ENCODE results near the gene SETD6.

SETD6 gene

GRCh38 chr16:58503166-58503862 is 12.0 kb upstream of the SETD6 start:
- no peaks in the 10 kb centered on the region for H3K9me3 ChIP-seq (replicated peaks; ENCODE audit: insufficient read depth, low read length)
- no peaks in the 10 kb centered on the region for H3K9me2 ChIP-seq (replicated peaks; ENCODE audit: insufficient read depth, low read length)
- no peak overlapping the region for H2AFZ ChIP-seq (ENCODE audit: low read length)
- no peaks in the 10 kb centered on the region for H3F3A ChIP-seq (ENCODE audit: insufficient read depth, low read length)
- no peaks in the 10 kb centered on the region for H3K27me3 ChIP-seq (replicated peaks; ENCODE audit: insufficient read depth, low read length)
- H3K4me1 ChIP-seq (ENCODE audit: low read length), result peaks cover 4% of the 10 kb centered on the region; the same call in 1 of the 2 replicates
- H3K36me3 ChIP-seq (replicated peaks; ENCODE audit: insufficient read depth, low read length), result no peaks in the 10 kb centered on the region
- no peak for TF ChIP-seq EZH2 (optimal IDR thresholded peaks at IDR 0.05; ENCODE audit: low read depth, low read length)
- TF ChIP-seq EZH2phosphoT487 (IDR thresholded peaks at IDR 0.05; ENCODE audit: low read length), result no peak
- TF ChIP-seq CTCF (IDR thresholded peaks at IDR 0.05; ENCODE audit: low read length), result no peak
- no peaks in the 10 kb centered on the region for H3K79me2 ChIP-seq (ENCODE audit: low read length)
- no peak overlapping the region for H3K27ac ChIP-seq (ENCODE audit: low read length)
- no peak overlapping the region for H3K9ac ChIP-seq (ENCODE audit: low read length)
- H3K4me2 ChIP-seq (ENCODE audit: low read depth, low read length), result no peak overlapping the region
- H3K4me3 ChIP-seq (ENCODE audit: low read length), result no peak overlapping the region
- no peaks in the 10 kb centered on the region for H4K20me1 ChIP-seq (ENCODE audit: insufficient read depth, low read length)
- no peak for DNase-seq

DNA sequence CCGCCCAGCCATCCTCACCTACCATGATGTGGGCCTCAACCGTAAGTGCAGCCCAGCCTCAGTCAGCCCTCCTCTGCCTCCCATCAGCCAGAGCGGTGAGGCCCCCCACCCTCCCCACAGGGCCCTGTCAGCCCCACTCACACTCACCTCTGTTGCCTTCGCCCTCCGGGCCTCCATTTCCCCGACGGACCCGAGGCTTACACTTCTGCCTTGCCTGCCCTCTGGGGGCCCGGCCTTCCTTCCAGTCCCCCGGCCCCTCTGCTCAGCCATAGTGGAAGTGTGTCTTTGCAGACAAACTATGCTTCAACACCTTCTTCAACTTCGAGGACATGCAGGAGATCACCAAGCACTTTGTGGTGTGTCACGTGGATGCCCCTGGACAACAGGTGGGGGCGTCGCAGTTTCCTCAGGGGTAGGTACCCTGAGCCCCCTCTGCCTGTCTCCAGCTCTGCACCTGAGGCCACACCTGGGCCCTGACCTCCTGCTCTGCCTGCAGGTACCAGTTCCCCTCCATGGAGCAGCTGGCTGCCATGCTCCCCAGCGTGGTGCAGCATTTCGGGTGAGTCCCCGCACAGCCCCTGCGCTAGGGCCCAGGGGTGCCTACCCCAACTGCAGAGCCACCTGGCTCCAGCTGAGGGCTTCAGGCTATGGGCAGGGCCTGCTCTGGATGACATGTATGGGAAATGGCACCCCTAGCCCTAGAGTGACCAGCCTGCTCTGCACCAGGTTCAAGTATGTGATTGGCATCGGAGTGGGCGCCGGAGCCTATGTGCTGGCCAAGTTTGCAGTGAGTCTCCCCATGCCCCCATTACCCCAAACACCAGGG is 11.2 kb upstream of the SETD6 start:
- H3K4me2 ChIP-seq (ENCODE audit: low read depth, low read length), result no peak overlapping the region
- H3K4me3 ChIP-seq (ENCODE audit: low read length), result no peak overlapping the region
- peaks cover 4% of the 10 kb centered on the region; the same call in 1 of the 2 replicates for H3K4me1 ChIP-seq (ENCODE audit: low read length)
- no peaks in the 10 kb centered on the region for H3K36me3 ChIP-seq (replicated peaks; ENCODE audit: insufficient read depth, low read length)
- no peaks in the 10 kb centered on the region for H3K9me2 ChIP-seq (replicated peaks; ENCODE audit: insufficient read depth, low read length)
- no peak overlapping the region for H3K27ac ChIP-seq (ENCODE audit: low read length)
- no peaks in the 10 kb centered on the region for H3K79me2 ChIP-seq (ENCODE audit: low read length)
- TF ChIP-seq EZH2phosphoT487 (IDR thresholded peaks at IDR 0.05; ENCODE audit: low read length), result no peak
- TF ChIP-seq EZH2 (optimal IDR thresholded peaks at IDR 0.05; ENCODE audit: low read depth, low read length), result no peak
- no peak for TF ChIP-seq CTCF (IDR thresholded peaks at IDR 0.05; ENCODE audit: low read length)
- H3K9me3 ChIP-seq (replicated peaks; ENCODE audit: insufficient read depth, low read length), result no peaks in the 10 kb centered on the region
- H2AFZ ChIP-seq (ENCODE audit: low read length), result no peak overlapping the region
- no peaks in the 10 kb centered on the region for H3K27me3 ChIP-seq (replicated peaks; ENCODE audit: insufficient read depth, low read length)
- DNase-seq, result no peak
- no peaks in the 10 kb centered on the region for H4K20me1 ChIP-seq (ENCODE audit: insufficient read depth, low read length)
- H3K9ac ChIP-seq (ENCODE audit: low read length), result no peak overlapping the region
- H3F3A ChIP-seq (ENCODE audit: insufficient read depth, low read length), result no peaks in the 10 kb centered on the region

DNA sequence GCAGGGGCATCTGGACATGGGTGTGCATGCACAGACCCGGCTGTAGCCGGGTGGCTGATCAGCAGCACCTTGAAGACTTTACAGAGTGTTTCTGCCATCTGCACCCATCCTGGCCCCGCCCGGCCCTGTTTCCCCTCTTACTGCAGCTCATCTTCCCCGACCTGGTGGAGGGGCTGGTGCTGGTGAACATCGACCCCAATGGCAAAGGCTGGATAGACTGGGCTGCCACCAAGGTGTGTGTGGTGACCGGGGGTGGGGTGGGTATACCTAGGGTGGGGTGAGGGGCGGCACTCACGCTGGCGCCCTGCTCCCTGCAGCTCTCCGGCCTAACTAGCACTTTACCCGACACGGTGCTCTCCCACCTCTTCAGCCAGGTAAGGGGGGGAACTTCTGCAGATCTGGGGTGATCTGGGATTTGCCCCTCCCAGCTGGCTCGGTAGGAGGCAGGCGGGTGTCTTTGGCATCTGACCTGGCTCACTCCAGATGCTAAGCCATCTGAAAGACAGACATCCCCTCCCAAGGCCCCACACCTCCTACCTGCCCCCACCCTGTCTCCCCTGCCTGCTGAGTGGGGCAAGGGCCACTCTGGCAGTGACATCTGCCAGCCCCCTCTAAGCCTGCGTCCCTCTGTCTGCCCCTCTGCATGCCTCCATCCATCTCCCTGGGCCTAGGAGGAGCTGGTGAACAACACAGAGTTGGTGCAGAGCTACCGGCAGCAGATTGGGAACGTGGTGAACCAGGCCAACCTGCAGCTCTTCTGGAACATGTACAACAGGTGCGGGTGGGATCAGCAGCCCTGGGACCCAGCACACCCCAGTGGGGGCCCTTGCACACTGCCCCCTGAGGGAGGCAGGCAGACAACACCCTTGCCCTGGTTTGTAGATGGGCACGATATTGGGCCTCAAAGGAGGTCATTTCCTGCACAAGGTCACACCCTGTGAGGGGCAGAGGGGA is 8.8 kb upstream of the SETD6 start:
- no peak overlapping the region for H3K9ac ChIP-seq (ENCODE audit: low read length)
- no peaks in the 10 kb centered on the region for H4K20me1 ChIP-seq (ENCODE audit: insufficient read depth, low read length)
- no peak overlapping the region for H3K27ac ChIP-seq (ENCODE audit: low read length)
- no peaks in the 10 kb centered on the region for H3K27me3 ChIP-seq (replicated peaks; ENCODE audit: insufficient read depth, low read length)
- H2AFZ ChIP-seq (ENCODE audit: low read length), result no peak overlapping the region
- DNase-seq, result no peak
- H3F3A ChIP-seq (ENCODE audit: insufficient read depth, low read length), result no peaks in the 10 kb centered on the region
- H3K4me2 ChIP-seq (ENCODE audit: low read depth, low read length), result no peak overlapping the region
- TF ChIP-seq EZH2phosphoT487 (IDR thresholded peaks at IDR 0.05; ENCODE audit: low read length) (no peak), CTCF (IDR thresholded peaks at IDR 0.05; ENCODE audit: low read length) (no peak), EZH2 (optimal IDR thresholded peaks at IDR 0.05; ENCODE audit: low read depth, low read length) (no peak)
- H3K36me3 ChIP-seq (replicated peaks; ENCODE audit: insufficient read depth, low read length), result no peaks in the 10 kb centered on the region
- no peaks in the 10 kb centered on the region for H3K79me2 ChIP-seq (ENCODE audit: low read length)
- H3K4me3 ChIP-seq (ENCODE audit: low read length), result no peak overlapping the region
- no peaks in the 10 kb centered on the region for H3K9me2 ChIP-seq (replicated peaks; ENCODE audit: insufficient read depth, low read length)
- H3K4me1 ChIP-seq (ENCODE audit: low read length), result peaks cover 4% of the 10 kb centered on the region; the same call in 1 of the 2 replicates
- no peaks in the 10 kb centered on the region for H3K9me3 ChIP-seq (replicated peaks; ENCODE audit: insufficient read depth, low read length)

Data from MM.1S (cell line).